Muscle of leg (tissue), 11 donors: Measurements from ENCODE around the gene PBOV1. TPM values are rescaled to one million over a fixed set of nuclear protein-coding genes. Genes with fewer than 3 reads are reported as not detected.
A peak's percentile ranks its signal among the peaks of the same experiment; 100 is the strongest.

Source experiments
- DNase-seq: peaks from one replicate; pipeline ENCODE4 v3.0.0; 2013
- H3K27ac ChIP-seq: one replicate; pipeline ENCODE4 v1.5.1; 2013; ENCODE audit warnings: mild to moderate bottlenecking, low read length, control low read depth
- H3K27me3 ChIP-seq: one replicate; pipeline ENCODE4 v1.6.1; 2013; ENCODE audit warnings: low read length; ENCODE audit not compliant: control insufficient read depth, insufficient read depth
- H3K36me3 ChIP-seq: one replicate; pipeline ENCODE4 v1.6.1; 2013; ENCODE audit warnings: low read length; ENCODE audit not compliant: control insufficient read depth, insufficient read depth
- H3K4me1 ChIP-seq: one replicate; pipeline ENCODE4 v1.6.1; 2013; ENCODE audit warnings: low read length; ENCODE audit not compliant: control insufficient read depth, insufficient read depth
- H3K4me3 ChIP-seq: one replicate; pipeline ENCODE4 v1.5.1; 2013; ENCODE audit warnings: low read length, control low read depth
- H3K9me3 ChIP-seq: replicated peaks from 2 replicates; pipeline ENCODE4 v1.6.1; 2013; ENCODE audit warnings: low read depth, low read length; ENCODE audit not compliant: control insufficient read depth
- WGBS: methylation state at CpG from one replicate; pipeline ENCODE4 v1.1.5; 2013; ENCODE audit warnings: missing lambda C conversion rate; ENCODE audit not compliant: insufficient coverage; 5-methylcytosine and 5-hydroxymethylcytosine counted together
- polyA plus RNA-seq, 8 donors: library from polyadenylated mRNA; unstranded; fragments of 120-200 nt; gene quantifications; one replicate each; pipeline versions ENCODE4 v1.2.1 to v1.2.3, GENCODE V29; 2013; ENCODE audit warnings: inconsistent platforms in 1 of 8, low replicate concordance in 1 of 8; ENCODE audit not compliant: insufficient read length in 8 of 8, insufficient read depth in 1 of 8
- total RNA-seq: library from RNA; stranded (reverse); fragments of 120-200 nt; gene quantifications from one replicate; pipeline ENCODE4 v1.2.4, GENCODE V29; 2013

Gene PBOV1
- total and polyA plus RNA-seq, 9 donors: 0.07 to 0.10 TPM; not detected in 7

DNA sequence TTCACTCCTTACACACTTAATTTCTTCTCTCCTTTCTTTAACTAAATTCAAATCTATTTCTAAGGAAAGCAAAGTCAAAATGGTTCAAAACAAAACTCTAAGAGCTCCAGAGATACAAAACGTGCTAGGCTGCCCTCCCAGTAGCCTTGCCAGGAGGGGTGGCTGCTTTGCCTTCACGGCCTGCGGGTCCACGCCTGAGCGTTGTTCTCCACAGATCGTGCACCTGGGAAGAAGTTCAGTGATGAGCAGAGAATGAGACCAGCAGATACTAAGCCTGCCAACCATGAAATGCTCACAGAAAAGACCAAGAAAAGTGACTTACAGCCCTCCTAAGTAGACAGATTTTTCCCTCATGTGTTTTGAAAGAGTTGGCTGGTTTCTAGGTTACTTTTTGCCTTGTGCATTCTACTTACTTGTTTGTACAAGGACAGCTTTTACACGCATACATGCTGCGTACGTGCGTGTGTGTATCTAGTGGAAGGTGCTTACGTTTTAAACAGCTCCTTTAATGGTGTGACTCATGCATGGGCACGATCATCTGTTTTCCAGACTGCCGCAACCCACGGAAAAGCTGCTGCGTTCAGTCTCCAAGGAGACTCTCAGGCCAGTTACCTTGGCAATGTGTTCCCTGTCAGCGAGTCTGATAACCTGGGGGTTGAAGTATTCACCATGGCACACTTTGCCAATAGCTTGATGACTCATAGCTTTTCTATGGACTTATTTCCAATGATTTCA lies 32.4 kb upstream of the PBOV1 start:
- WGBS: 57% methylated on average over 11 of the region's 16 CpGs
- Histone ChIP-seq H3K9me3 (no peaks in the 10 kb centered on the region), H3K27ac (no peak overlapping the region), H3K27me3 (no peaks in the 10 kb centered on the region), H3K4me1 (no peaks in the 10 kb centered on the region), H3K4me3 (no peak overlapping the region), H3K36me3 (no peaks in the 10 kb centered on the region)
- peak; percentile 58 for DNase-seq

DNA sequence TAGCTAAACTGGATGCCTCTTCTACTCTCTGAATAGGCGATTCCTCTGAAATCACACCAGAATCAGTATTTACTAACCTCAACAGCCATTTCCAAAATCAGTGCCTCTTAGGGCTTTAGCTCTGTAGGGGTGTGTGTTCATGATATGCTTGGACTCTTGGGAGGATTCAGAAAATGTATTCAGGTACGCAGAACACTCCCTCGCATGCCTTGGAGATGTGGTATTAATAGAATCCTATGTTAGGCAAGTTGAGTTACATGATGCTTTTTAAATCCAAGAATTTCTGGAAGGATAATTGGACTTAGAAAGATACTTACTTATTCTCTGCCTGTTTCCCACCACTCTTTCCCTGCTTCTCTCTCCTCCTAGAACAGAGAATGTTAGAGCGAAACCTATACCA lies 31.8 kb upstream of the PBOV1 start:
- Histone ChIP-seq H3K4me1 (no peaks in the 10 kb centered on the region), H3K9me3 (no peaks in the 10 kb centered on the region), H3K4me3 (no peak overlapping the region), H3K27me3 (no peaks in the 10 kb centered on the region), H3K27ac (no peak overlapping the region), H3K36me3 (no peaks in the 10 kb centered on the region)
- WGBS: 62% methylated on average over 3 of the region's 4 CpGs
- DNase-seq: peak; percentile 8

GRCh38 chr6:138248878-138249277 lies 30.6 kb upstream of the PBOV1 start:
- H3K36me3 ChIP-seq: no peaks in the 10 kb centered on the region
- H3K4me1 ChIP-seq: no peaks in the 10 kb centered on the region
- H3K4me3 ChIP-seq: no peak overlapping the region
- H3K27ac ChIP-seq: no peak overlapping the region
- H3K9me3 ChIP-seq: no peaks in the 10 kb centered on the region
- H3K27me3 ChIP-seq: no peaks in the 10 kb centered on the region
- DNase-seq: no peak
- WGBS: no CpG with 5 or more reads among the region's 1 CpG

DNA sequence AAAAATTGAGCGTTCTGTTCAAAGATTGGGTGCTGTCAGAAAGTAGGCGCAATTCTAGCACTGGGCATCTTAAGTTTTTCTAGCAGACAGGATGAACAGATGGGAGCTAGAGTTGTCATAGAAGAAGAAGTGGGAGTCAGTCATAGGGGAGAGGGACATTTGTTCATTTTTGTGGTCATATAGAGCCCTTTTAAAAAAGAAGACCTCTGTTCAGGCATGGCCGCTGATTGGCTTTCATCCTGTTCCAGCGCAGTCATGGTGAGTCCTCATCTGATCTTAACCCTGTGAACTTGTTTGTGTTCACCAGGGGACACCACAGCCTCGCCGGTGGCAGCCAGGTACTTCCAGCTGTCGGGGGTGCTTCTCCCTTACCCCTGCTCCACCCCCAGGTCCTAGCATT lies 29.7 kb upstream of the PBOV1 start:
- Histone ChIP-seq H3K4me1 (no peaks in the 10 kb centered on the region), H3K27ac (no peak overlapping the region), H3K4me3 (no peak overlapping the region), H3K27me3 (no peaks in the 10 kb centered on the region), H3K9me3 (no peaks in the 10 kb centered on the region), H3K36me3 (no peaks in the 10 kb centered on the region)
- DNase-seq: no peak
- 76% methylated on average over 6 of the region's 7 CpGs for WGBS

GRCh38 chr6:138246650-138247440 lies 28.6 kb upstream of the PBOV1 start:
- H3K36me3 ChIP-seq: no peaks in the 10 kb centered on the region
- no peaks in the 10 kb centered on the region for H3K9me3 ChIP-seq
- no peak overlapping the region for H3K27ac ChIP-seq
- H3K4me3 ChIP-seq: no peak overlapping the region
- H3K4me1 ChIP-seq: no peaks in the 10 kb centered on the region
- no peaks in the 10 kb centered on the region for H3K27me3 ChIP-seq
- DNase-seq: no peak
- 100% methylated on average over 1 of the region's 3 CpGs for WGBS

- 76% methylated on average over 3 of the region's 3 CpGs for WGBS
- Histone ChIP-seq H3K27ac (no peak overlapping the region), H3K4me1 (no peaks in the 10 kb centered on the region), H3K27me3 (no peaks in the 10 kb centered on the region), H3K36me3 (no peaks in the 10 kb centered on the region), H3K9me3 (no peaks in the 10 kb centered on the region), H3K4me3 (no peak overlapping the region)
- DNase-seq: no peak
Observed at GRCh38 chr6:138245751-138246150, 27.5 kb upstream of the PBOV1 start.

DNA sequence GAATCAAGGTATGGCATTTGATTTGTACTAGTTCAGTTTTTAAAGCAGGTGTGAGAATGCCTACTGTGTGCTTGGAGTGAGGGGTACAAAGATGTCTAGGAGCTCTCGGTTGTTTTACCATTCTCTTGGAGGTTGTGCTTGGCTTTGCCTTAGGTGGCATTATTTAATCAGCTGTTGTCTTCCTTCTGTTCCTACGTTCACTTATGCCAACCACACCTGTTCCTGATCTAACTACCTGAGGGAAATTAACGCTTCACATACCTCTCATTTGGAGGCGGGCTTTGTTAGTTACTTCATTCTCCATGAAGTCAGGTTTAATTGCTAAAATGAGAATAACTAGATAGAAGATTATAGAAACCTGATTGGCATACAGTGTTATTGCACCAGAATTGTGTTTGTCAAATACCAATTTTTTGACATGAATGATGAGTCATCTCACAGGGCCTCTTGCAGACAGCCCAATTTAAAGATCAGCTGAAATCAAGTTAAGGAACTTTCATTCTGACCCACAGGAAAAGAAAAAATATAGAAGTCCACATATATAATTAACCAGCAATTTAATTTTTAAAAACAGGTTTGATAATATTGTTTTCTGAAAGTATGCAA lies 24.8 kb upstream of the PBOV1 start:
- Histone ChIP-seq H3K27ac (no peak overlapping the region), H3K4me1 (no peaks in the 10 kb centered on the region), H3K4me3 (no peak overlapping the region), H3K9me3 (no peaks in the 10 kb centered on the region), H3K27me3 (no peaks in the 10 kb centered on the region), H3K36me3 (no peaks in the 10 kb centered on the region)
- WGBS: no CpG with 5 or more reads among the region's 4 CpGs
- no peak for DNase-seq

GRCh38 chr6:138241934-138242333 lies 23.6 kb upstream of the PBOV1 start:
- no peaks in the 10 kb centered on the region for H3K9me3 ChIP-seq
- H3K4me1 ChIP-seq: no peaks in the 10 kb centered on the region
- H3K36me3 ChIP-seq: no peaks in the 10 kb centered on the region
- H3K27ac ChIP-seq: no peak overlapping the region
- WGBS: 93% methylated on average over 2 of the region's 6 CpGs
- no peaks in the 10 kb centered on the region for H3K27me3 ChIP-seq
- no peak for DNase-seq
- H3K4me3 ChIP-seq: no peak overlapping the region

- no peak overlapping the region for H3K27ac ChIP-seq
- no peaks in the 10 kb centered on the region for H3K36me3 ChIP-seq
- H3K27me3 ChIP-seq: no peaks in the 10 kb centered on the region
- no peak for DNase-seq
- H3K4me3 ChIP-seq: no peak overlapping the region
- WGBS: 80% methylated on average over 2 of the region's 3 CpGs
- no peaks in the 10 kb centered on the region for H3K4me1 ChIP-seq
- H3K9me3 ChIP-seq: no peaks in the 10 kb centered on the region
Observed at GRCh38 chr6:138241381-138241780, 23.1 kb upstream of the PBOV1 start.

DNA sequence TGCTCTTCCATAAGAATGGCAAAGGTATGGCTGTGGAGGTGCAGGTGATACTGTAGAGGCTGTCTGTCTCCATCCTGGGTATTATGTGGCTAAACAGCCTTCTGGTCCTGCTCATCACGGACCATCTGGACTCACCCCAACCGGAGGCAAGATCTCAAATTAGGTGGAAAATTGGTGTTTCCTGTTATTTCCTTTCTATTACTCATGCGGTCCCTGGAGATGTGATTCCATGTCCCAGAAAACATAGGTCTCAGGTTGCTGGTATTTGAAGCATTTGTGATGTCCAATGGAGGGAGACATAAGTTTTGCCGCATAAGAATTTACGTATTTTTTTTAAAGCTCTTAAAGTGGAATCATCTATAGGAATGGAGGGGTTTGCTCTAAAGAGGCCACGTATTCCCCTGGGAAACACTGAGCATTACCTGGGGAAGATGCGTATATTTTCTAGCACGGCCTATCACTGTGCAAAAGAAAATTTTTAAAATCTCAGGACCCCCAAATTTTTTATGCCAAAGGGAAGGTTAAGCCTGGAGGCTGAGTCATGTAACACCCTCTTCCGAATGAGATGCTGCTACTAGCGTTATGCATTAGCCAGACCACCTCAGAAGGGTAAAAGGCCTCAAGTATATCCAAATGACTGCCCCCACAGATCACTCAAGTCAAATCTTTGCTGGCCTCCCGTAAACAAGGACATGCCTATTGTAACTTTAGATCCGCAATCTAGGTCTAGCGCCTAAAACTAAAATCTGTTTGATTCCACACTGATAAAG lies 22.4 kb upstream of the PBOV1 start:
- WGBS: 52% methylated on average over 7 of the region's 13 CpGs
- no peaks in the 10 kb centered on the region for H3K9me3 ChIP-seq
- no peaks in the 10 kb centered on the region for H3K27me3 ChIP-seq
- DNase-seq: peak; percentile 22
- no peaks in the 10 kb centered on the region for H3K36me3 ChIP-seq
- no peak overlapping the region for H3K27ac ChIP-seq
- H3K4me3 ChIP-seq: no peak overlapping the region
- H3K4me1 ChIP-seq: no peaks in the 10 kb centered on the region
